HEK293 (cell line): ENCODE measurements around the gene SNRNP70.

Experiments
- BCL11A ChIP-seq: fragments of 450-650 bp; formaldehyde crosslinking; IDR thresholded peaks from 2 replicates; pipeline ENCODE4 v1.5.1; 2016; ENCODE audit warnings: low read depth, missing biosample characterization, missing genetic modification characterization
- SCRT1 ChIP-seq: fragments of 450-650 bp; formaldehyde crosslinking; IDR thresholded peaks from 2 replicates; pipeline ENCODE4 v1.5.1; 2016; ENCODE audit warnings: missing biosample characterization, missing genetic modification characterization, borderline replicate concordance
- ZBTB20 ChIP-seq: fragments of 450-650 bp; formaldehyde crosslinking; IDR thresholded peaks from 2 replicates; pipeline ENCODE4 v1.5.1; 2016; ENCODE audit warnings: missing biosample characterization, missing genetic modification characterization
- ZNF426 ChIP-seq: fragments of 450-650 bp; formaldehyde crosslinking; IDR thresholded peaks from 2 replicates; pipeline ENCODE4 v1.5.1; 2017; ENCODE audit warnings: missing biosample characterization, missing genetic modification characterization, mild to moderate bottlenecking, inconsistent platforms, moderate library complexity
- ZNF548 ChIP-seq: fragments of 450-650 bp; formaldehyde crosslinking; IDR thresholded peaks from 2 replicates; pipeline ENCODE4 v1.5.1; 2016; ENCODE audit warnings: missing biosample characterization, missing genetic modification characterization

SNRNP70 gene

DNA sequence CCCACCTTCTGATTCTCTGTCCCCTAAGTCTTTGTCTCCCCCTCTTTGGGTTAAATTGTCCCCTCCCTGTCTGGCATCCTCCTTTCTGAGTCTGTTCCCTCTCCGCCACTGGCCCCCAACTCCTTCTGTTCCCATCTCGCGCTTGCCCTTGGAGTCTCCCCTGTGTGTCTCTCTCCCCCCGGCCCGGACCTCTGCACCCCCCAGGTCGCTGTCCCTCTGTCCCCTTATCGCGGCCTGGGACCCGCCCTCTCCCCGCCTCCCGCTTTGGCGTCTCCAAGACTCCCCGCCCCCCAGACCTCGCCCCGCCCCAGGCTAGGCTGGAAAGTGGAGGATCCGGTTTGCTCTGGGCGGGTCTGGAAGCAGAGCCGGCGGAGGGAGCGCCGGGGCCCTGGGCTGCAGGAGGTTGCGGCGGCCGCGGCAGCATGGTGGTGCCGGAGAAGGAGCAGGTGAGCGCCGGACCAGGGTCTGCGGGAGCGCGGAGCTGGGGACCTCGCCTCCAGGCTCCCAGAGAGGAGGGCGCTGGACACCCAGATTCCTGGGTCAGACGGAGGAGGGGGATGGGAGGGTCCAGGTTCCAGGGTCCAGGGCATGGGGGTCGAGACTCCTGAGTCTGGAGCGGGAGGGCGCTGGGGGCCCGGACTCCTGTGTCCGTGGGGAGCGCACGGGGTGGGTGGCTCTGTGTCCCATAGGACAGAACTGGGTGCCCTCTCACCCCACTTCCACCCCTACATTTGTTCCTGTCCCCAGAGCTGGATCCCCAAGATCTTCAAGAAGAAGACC, 72.4 kb downstream of the SNRNP70 start, which contains the start of gene TRPM4 (continued):
- TF ChIP-seq ZBTB20 (tag by site-specific recombination) (peak; percentile 98), ZNF426 (no peak), ZNF548 (no peak), BCL11A (tag by site-specific recombination) (peak; percentile 56), SCRT1 (tag by site-specific recombination) (no peak)
